ENCODE results near the gene SDF2.

GRCh38 chr17:28626818-28627217 lies 34.9 kb downstream of the SDF2 start:
- no peak for TF ChIP-seq TAF1 (IDR thresholded peaks at IDR 0.05; ENCODE audit: low read depth)
- no peak for TF ChIP-seq REST (IDR thresholded peaks at IDR 0.05; ENCODE audit: low read depth)
- no peak for TF ChIP-seq EP300 (IDR thresholded peaks at IDR 0.05; ENCODE audit: borderline replicate concordance)
- TF ChIP-seq YY1 (IDR thresholded peaks at IDR 0.05; ENCODE audit: low read depth): no peak
- no peak for TF ChIP-seq USF1 (IDR thresholded peaks at IDR 0.05)
- TF ChIP-seq CEBPB (IDR thresholded peaks at IDR 0.05): no peak
- TF ChIP-seq RAD21 (IDR thresholded peaks at IDR 0.05; ENCODE audit: low read depth): no peak
- TF ChIP-seq NFIC (IDR thresholded peaks at IDR 0.05): no peak
- no peak for TF ChIP-seq MAX (IDR thresholded peaks at IDR 0.05)
- no peak for TF ChIP-seq CREB1 (IDR thresholded peaks at IDR 0.05; ENCODE audit: low read depth)
- no peak for TF ChIP-seq ZBTB7A (IDR thresholded peaks at IDR 0.05; ENCODE audit: low read depth)
- TF ChIP-seq TCF12 (IDR thresholded peaks at IDR 0.05; ENCODE audit: low read depth): no peak
- TF ChIP-seq EGR1 (IDR thresholded peaks at IDR 0.05): no peak
- no peak for TF ChIP-seq FOXM1 (IDR thresholded peaks at IDR 0.05; ENCODE audit: borderline replicate concordance, low read depth)

All from Ishikawa (cell line).